SK-N-MC (cell line): Measurements from ENCODE around the gene CHEK2.

Experiments used
- EZH2 ChIP-seq: fragments of 200-600 bp; sonication (generic); IDR thresholded peaks from one replicate; pipeline ENCODE4 v1.6.1; 2017; ENCODE audit warnings: antibody characterized with exemption
- FOXP2 ChIP-seq: optimal IDR thresholded peaks from 2 replicates; pipeline ENCODE3; 2011; ENCODE audit warnings: mild to moderate bottlenecking, moderate library complexity; ENCODE audit not compliant: insufficient read depth; ENCODE audit errors: extremely low read length, control extremely low read depth
- POLR2AphosphoS5 ChIP-seq: IDR thresholded peaks from 2 replicates; pipeline ENCODE4 v1.6.1; 2012; ENCODE audit warnings: mild to moderate bottlenecking, low read depth, low read length, borderline replicate concordance

GRCh38 chr22:28728002-28728401 is 13.6 kb downstream of the CHEK2 start:
- TF ChIP-seq EZH2 (no peak), POLR2AphosphoS5 (no peak), FOXP2 (no peak)
